SK-N-SH treated with all-trans-retinoic acid at 6 μM for 48 hours (cell line): Measurements from ENCODE around the gene GGT1.
"Not testable (repeated sequence)": the region's sequence is repeated elsewhere in the genome, so short reads cannot be mapped to it uniquely, and the experiment has no call there.

Source experiments
- ARNTL ChIP-seq: fragments of 450-650 bp; formaldehyde crosslinking; IDR thresholded peaks from 2 replicates; pipeline ENCODE4 v1.5.0; 2020; ENCODE audit warnings: low read depth, mild to moderate bottlenecking, moderate library complexity, borderline replicate concordance
- PATZ1 ChIP-seq: fragments of 250-450 bp; sonication (Bioruptor Pico); IDR thresholded peaks from 2 replicates; pipeline ENCODE4 v1.8.0; 2020; ENCODE audit warnings: mild to moderate bottlenecking, moderate library complexity, borderline replicate concordance

GRCh38 chr22:24646756-24647155, 43.8 kb downstream of the GGT1 start:
- TF ChIP-seq PATZ1, ARNTL (CRISPR knock-in tag): not testable (repeated sequence)
